Measurements from ENCODE around the gene TUFT1.

- TF ChIP-seq, protein P1, sequence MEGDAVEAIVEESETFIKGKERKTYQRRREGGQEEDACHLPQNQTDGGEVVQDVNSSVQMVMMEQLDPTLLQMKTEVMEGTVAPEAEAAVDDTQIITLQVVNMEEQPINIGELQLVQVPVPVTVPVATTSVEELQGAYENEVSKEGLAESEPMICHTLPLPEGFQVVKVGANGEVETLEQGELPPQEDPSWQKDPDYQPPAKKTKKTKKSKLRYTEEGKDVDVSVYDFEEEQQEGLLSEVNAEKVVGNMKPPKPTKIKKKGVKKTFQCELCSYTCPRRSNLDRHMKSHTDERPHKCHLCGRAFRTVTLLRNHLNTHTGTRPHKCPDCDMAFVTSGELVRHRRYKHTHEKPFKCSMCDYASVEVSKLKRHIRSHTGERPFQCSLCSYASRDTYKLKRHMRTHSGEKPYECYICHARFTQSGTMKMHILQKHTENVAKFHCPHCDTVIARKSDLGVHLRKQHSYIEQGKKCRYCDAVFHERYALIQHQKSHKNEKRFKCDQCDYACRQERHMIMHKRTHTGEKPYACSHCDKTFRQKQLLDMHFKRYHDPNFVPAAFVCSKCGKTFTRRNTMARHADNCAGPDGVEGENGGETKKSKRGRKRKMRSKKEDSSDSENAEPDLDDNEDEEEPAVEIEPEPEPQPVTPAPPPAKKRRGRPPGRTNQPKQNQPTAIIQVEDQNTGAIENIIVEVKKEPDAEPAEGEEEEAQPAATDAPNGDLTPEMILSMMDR (IDR thresholded peaks at IDR 0.05; ENCODE audit: low read depth, low read length) = no peak
- TF ChIP-seq POLR2A (IDR thresholded peaks at IDR 0.05; ENCODE audit: extremely low read depth, insufficient read length) = no peak
- no peak for TF ChIP-seq MYC (IDR thresholded peaks at IDR 0.05; ENCODE audit: low read depth, low read length)
- TF ChIP-seq, protein P2, sequence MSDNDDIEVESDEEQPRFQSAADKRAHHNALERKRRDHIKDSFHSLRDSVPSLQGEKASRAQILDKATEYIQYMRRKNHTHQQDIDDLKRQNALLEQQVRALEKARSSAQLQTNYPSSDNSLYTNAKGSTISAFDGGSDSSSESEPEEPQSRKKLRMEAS (IDR thresholded peaks at IDR 0.05; ENCODE audit: low read depth, low read length) = no peak
These were observed 44.7 kb downstream of the TUFT1 start for GRCh38 chr1:151584780-151585179.
